GM21360 (cell line): ENCODE measurements around the gene CENPVL1.
"Not testable (repeated sequence)": the region's sequence is repeated elsewhere in the genome, so short reads cannot be mapped to it uniquely, and the experiment has no call there.

Experiments
- ATAC-seq: cut with Tn5 transposase; IDR thresholded peaks from one replicate; pipeline ENCODE4 v1.9.1; 2021; ENCODE audit warnings: mild to moderate bottlenecking, moderate library complexity; ENCODE audit not compliant: unreplicated experiment

The CENPVL1 gene

DNA sequence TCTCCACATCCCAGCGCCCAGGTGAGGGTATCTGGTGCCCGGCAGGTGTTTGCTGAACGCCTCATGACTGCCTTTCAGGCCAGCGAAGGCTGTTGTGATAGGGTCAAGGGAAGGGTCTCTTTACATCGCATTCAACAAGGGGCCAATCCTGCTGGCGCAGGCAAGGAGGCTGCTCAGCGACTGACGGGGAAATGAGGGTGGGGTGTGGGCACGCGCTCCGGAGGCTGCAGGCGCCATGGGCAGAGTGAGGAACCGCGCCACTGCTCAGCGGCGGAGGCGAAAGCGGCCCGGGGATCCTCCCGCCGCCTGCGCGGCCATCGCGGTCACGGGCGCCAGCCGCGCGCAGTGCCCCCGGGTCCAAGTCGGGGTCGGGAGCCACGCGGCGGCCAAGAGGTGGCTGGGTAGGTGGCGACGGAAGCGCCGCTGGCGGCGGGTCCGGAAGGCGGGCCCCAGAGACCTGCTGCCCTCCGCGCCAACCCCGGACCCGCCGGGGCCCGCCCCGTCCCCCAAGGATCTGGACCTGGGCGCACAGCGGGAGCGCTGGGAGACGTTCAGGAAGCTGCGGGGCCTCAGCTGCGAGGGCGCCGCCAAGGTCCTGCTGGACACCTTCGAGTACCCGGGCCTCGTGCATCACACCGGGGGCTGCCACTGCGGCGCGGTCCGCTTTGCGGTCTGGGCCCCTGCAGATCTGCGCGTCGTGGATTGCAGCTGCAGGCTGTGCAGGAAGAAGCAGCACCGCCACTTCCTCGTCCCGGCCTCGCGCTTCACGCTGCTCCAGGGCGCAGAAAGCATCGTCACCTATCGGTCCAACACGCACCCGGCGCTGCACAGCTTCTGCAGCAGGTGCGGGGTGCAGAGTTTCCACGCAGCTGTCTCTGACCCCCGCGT lies at the start of gene CENPVL1:
Gene CENPVL1, plus strand, starts transcription at position 236 of the 888 bp plus-strand sequence. Its CDS starts 0 bp downstream, at position 236.
- ATAC-seq: not testable (repeated sequence)

DNA sequence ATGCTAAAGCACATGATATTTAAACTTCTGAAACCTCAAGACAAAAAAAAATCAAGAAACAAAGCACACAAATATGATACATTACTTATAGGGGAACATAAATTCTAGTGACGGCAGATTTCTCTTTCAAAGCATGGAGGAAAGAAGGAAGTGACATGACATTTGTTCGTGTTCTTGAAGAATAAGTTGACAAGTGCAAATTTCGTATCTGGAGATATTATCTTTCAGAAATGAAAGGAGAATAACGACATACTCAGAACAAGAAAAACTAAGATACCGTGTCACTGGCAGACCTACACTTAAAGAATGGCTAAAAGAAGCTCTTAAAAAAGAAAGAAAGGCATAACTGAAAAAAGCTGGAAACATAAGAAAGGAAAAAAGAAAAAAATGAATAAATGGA lies 44.3 kb upstream of the CENPVL1 start:
- ATAC-seq: no peak

DNA sequence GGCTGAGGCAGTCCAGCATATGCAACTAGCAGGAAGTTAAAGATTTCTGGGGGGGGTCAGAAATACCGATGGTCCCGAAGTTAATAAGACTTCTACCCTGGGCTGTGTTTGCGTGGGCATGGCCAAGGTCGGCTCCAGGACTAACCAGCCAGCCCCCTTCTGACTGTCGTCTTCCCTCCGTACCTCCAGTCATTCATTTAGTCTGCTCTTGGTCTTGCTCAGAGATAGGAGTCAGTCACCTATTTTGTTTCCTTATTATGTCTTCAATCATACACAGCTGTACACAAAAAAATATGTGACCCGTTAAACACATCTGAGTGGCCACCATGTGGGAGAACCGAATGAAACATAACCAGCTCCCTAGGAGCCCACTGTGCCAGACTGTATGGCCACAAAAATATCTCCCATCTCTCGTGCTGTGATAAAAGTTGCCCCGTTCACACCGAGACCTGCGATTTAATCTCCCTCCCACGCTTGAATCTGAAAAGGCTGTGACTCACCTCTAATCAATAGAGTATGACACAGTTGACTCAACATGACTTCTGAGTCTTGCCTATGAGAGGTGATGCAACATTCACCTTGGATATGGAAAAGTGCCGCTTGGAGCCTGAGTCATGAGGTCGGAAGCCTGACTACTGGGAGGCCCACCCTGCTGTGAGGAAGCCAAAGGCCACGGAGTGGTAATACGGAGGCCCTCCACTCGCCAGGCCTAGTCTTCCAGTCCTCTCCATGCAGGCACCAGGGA lies 30.5 kb upstream of the CENPVL1 start:
- not testable (repeated sequence) for ATAC-seq

DNA sequence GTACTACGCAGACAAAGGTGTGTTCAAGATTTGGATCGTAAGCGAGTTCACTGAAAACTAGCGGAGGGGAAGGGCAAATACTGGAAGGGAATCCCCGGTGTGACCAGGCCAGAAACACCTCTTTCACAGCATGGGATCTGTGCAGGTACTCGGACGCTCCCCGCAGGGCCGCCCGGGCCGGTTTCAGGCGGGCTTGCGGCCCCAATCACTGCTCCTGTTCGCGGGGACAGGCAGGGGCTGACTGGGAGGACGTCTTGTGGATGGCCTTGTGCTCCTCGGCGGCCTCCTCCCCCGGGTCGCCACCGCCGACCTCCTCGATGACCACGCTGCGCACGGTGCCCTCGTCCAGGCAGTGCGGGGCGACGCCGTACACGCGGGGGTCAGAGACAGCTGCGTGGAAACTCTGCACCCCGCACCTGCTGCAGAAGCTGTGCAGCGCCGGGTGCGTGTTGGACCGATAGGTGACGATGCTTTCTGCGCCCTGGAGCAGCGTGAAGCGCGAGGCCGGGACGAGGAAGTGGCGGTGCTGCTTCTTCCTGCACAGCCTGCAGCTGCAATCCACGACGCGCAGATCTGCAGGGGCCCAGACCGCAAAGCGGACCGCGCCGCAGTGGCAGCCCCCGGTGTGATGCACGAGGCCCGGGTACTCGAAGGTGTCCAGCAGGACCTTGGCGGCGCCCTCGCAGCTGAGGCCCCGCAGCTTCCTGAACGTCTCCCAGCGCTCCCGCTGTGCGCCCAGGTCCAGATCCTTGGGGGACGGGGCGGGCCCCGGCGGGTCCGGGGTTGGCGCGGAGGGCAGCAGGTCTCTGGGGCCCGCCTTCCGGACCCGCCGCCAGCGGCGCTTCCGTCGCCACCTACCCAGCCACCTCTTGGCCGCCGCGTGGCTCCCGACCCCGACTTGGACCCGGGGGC lies 28.2 kb upstream of the CENPVL1 start:
- ATAC-seq: not testable (repeated sequence)

DNA sequence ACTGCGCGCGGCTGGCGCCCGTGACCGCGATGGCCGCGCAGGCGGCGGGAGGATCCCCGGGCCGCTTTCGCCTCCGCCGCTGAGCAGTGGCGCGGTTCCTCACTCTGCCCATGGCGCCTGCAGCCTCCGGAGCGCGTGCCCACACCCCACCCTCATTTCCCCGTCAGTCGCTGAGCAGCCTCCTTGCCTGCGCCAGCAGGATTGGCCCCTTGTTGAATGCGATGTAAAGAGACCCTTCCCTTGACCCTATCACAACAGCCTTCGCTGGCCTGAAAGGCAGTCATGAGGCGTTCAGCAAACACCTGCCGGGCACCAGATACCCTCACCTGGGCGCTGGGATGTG lies 27.6 kb upstream of the CENPVL1 start, which contains the start of gene CENPVL2:
Gene CENPVL2, minus strand, starts transcription at position 112 of the 343 bp plus-strand sequence. Its CDS starts 0 bp downstream, at position 112.
- not testable (repeated sequence) for ATAC-seq

DNA sequence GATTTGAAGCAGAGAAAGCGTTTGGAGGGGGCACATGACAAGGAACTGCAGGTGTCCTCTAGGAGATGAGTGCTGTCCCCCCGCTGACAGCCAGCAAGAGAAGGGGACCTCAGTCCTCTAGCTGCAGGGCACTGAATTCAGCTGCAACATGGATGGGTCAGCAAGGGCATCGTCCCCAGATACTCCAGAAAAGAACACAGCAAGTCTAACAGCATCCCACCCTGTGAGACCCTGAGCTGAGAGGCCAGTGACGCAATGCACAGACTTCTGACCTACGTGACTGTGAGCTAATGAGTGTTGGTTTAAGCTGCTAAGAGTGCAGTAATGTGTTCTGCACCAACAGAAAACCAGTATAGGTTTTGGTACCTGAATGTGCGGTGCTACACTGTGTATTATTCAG lies 16.1 kb upstream of the CENPVL1 start:
- no peak for ATAC-seq

DNA sequence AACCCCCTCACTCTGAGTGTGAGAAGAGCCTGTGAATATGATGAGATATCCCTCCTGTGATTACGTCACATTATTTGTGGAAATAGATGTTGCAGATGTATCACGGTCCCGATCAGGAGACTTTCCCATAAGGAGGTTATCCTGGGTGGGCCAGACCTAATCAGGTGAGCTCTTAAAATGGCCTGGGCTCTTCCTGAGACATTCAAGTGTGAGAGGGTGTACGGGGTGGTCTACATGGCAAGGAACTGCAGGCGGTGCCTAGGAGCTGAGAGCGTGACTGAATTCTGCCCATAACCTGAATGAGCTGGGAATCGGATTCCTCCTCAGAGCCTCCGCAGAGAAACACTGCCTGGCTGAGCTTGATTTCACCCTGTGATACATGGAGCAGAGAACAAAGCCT lies 12.9 kb upstream of the CENPVL1 start:
- ATAC-seq: no peak

DNA sequence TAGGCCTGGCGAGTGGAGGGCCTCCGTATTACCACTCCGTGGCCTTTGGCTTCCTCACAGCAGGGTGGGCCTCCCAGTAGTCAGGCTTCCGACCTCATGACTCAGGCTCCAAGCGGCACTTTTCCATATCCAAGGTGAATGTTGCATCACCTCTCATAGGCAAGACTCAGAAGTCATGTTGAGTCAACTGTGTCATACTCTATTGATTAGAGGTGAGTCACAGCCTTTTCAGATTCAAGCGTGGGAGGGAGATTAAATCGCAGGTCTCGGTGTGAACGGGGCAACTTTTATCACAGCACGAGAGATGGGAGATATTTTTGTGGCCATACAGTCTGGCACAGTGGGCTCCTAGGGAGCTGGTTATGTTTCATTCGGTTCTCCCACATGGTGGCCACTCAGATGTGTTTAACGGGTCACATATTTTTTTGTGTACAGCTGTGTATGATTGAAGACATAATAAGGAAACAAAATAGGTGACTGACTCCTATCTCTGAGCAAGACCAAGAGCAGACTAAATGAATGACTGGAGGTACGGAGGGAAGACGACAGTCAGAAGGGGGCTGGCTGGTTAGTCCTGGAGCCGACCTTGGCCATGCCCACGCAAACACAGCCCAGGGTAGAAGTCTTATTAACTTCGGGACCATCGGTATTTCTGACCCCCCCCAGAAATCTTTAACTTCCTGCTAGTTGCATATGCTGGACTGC lies 2.8 kb downstream of the CENPVL1 start:
- ATAC-seq: not testable (repeated sequence)

DNA sequence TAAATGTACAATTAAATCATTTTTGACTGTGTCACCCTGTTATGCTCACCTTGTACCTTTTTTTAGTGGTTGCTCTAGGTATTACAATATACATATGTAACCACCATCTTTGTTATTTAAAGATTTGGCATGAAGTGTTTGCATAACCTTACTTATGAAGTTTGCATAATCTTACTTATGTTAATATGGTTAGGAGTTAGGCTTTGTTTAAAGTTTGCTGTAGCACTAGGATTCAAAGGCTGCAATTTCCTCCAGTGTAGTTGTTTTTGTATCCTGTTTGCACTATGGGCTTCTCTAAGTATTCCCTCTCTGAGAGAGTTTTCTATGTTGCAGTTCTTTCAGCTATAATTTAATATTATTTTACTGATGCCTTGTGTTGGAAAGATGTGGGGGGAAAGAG lies 17.9 kb downstream of the CENPVL1 start:
- no peak for ATAC-seq

DNA sequence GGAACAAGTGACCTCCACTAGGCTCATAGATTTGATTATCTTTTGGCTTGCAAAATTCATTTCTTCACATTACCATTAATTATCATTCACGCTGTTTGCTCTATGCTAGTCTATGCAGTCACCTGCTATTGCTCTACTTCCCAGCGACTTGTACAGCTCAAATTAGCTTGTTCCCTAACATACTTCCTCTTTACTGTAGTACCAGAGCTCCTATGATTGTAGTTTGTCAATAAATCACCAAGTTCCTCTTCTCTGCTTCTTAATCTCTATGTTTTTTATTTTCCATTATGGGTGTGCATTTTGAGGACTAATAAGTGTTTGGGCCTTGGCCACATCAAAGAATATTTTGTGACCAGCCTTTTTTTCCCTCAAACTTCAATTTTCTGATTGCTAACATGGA lies 26.8 kb downstream of the CENPVL1 start:
- ATAC-seq: no peak

DNA sequence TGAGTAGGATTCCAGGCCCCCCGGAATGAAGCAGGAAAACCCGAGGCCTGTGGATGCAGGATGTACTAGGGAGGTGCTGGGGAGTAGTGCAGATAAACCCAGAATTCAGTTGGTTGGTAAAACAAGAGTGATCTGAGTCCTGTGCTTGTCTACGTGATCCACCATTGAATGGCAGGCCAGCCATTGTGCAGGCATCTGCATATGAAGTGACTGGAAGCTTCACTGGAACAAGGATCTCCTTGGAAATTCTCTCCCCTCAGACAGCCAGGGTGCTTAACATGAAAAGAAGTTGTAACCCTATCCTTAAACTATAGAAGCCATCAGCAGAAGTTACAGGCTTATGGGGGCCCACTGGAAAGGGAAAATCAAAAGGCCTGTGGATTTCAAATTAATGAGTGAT lies 32.3 kb downstream of the CENPVL1 start:
- no peak for ATAC-seq

DNA sequence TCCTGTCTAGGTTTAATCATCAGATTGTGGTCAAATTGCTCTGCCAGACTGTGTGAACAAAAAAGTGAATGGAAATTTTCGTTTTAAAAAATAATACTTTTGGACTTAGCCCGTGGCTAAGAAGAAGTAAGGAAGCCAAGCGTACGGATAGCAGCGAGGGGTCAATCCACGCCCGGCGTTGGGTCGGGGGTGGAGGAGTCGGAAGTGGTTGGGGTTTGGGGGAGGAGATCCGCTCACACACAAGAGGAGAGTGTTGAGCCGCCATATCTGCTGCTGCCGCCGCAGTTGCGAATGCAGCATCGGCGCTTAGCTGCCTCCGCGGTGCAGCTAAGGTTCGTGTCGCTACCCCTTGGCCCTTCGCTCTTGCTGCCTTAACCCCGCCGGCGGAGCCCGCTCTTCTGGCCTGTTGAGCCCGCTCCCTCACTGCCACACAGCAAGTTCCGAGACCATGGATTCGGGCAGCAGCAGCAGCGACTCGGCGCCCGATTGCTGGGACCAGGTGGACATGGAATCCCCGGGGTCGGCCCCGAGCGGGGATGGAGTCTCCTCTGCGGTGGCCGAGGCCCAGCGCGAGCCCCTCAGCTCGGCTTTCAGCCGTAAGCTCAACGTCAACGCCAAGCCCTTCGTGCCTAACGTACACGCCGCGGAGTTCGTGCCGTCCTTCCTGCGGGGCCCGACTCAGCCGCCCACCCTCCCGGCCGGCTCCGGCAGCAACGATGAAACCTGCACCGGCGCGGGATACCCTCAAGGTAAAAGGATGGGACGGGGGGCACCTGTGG lies 33.1 kb downstream of the CENPVL1 start, which contains the start of gene GSPT2:
Gene GSPT2, plus strand, starts transcription at position 264 of the 779 bp plus-strand sequence. Its CDS starts 185 bp downstream, at position 449.
- peak; percentile 93 for ATAC-seq

DNA sequence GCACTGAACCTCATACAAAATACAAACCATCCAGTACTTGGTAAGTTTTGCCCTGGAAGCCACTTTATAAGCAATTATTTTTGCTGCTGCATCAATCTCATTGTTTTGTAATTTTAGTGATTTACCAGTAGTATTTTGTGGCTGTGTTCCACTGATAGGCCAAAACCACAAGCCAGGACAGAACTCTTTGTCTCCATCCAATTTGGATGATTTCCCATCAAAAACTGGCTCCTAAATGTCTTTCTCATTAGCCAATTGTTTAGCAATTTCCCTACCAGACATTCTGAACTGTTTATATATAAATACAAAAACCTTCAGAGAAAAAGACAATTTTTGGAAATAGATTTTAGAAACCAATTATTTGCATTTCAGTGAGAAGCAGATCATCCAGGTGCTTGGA lies 37.4 kb downstream of the CENPVL1 start:
- ATAC-seq: no peak

DNA sequence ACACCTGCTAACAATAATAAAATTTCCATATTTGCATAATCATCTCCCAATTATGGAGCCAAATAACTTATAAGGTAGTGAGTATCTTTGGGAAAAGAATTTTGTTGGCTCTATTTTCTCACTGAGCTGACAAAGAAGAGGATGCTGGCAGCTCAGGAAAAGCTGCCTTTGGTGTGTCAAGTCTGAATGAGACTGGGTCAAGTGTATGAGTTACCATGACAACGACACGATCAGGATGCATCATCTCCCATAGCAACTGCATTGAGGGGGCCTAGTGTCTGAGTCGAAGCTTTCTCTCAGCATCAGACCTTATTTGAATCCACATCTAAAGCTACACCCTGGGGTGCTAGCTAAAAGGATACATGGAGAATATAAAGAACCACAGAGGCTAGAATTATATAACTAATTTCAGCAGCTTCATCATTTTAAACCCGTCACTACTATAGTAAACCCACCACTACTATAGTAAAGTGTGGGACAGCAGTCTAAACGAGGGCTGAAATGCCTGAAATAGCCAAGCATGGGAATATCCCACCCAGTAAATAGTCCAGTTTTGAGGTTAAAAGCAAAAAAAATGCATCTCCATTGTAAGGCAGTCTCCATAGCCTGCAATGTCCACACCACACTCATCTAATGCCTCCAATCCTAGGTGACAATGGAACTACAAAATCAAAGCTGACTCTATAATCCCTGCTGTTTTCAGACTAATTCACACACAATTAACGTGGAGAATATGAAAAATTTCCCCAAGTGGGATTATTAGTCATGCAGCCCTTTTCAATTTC lies 48.9 kb downstream of the CENPVL1 start:
- no peak for ATAC-seq

DNA sequence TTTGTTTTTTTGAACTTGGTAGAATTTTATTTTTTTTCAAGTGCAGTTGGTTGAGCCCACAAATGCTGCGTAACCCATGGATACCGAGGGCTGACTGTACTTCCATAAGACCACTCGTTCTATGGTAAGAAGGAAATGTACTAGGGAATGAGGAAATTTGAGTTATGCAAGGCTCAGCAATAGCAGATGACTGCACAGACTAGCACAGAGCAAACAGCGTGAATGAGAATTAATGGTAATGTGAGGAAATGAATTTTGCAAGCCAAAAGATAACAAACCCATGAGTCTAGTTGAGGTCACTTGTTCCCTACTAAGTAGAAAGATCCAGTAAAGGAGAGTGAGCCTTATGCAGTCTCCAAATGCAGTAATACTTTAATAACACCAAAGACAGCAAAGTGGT lies 50.3 kb downstream of the CENPVL1 start:
- no peak for ATAC-seq
